Gastroesophageal sphincter (tissue), 4 donors: ENCODE data around the gene CTDSP1. TPM values are rescaled to one million over a fixed set of nuclear protein-coding genes. Genes with fewer than 3 reads are reported as not detected.

Experiments
- ATAC-seq: fragments of 150-250 bp; one replicate; pipeline ENCODE4 v1.9.1; 2016; ENCODE audit warnings: mild to moderate bottlenecking, moderate library complexity
- H3K27ac ChIP-seq, 4 donors: fragments of 200-600 bp; sonication (generic) in 3 of 4; 1 replicate in 3 of 4; 2 replicates in 1 of 4; pipeline ENCODE4 v1.5.1; 2016 to 2019
- H3K27me3 ChIP-seq: fragments of 200-600 bp; sonication (generic); one replicate; pipeline ENCODE4 v1.5.1; 2019
- H3K36me3 ChIP-seq, 2 donors: fragments of 200-600 bp; sonication (generic); one replicate each; pipeline ENCODE4 v1.5.1; 2019; ENCODE audit warnings: control low read depth in 1 of 2
- H3K4me1 ChIP-seq, 3 donors: fragments of 200-600 bp; sonication (generic); 1 replicate in 2 of 3; 2 replicates in 1 of 3; pipeline ENCODE4 v1.5.1; 2016 to 2019; ENCODE audit warnings: control low read depth in 2 of 3
- H3K4me3 ChIP-seq, 2 donors: fragments of 200-600 bp; sonication (generic); one replicate each; pipeline ENCODE4 v1.5.1; 2019; ENCODE audit warnings: mild to moderate bottlenecking in 1 of 2, moderate library complexity in 1 of 2
- H3K9me3 ChIP-seq, 3 donors: fragments of 200-600 bp; sonication (generic); one replicate each; pipeline ENCODE4 v1.5.1; 2017 to 2019; ENCODE audit warnings: control low read depth in 2 of 3
- CTCF ChIP-seq, 4 experiments: fragments of 200-600 bp in 2 of 4; fragments of 450-650 bp in 2 of 4; sonication (generic) in 1 of 4; IDR thresholded peaks; one replicate each; pipeline ENCODE4 v1.5.1; 2017 to 2019; ENCODE audit warnings: antibody characterized with exemption in 4 of 4, mild to moderate bottlenecking in 2 of 4, moderate library complexity in 2 of 4
- EP300 ChIP-seq: sonication (generic); formaldehyde crosslinking; IDR thresholded peaks from one replicate; pipeline ENCODE4 v1.6.1; 2017; ENCODE audit warnings: antibody characterized with exemption, mild to moderate bottlenecking
- POLR2A ChIP-seq, 2 donors: fragments of 450-650 bp; IDR thresholded peaks; one replicate each; pipeline ENCODE4 v1.6.1; 2017; ENCODE audit warnings: antibody characterized with exemption in 2 of 2, mild to moderate bottlenecking in 2 of 2, moderate library complexity in 1 of 2
- POLR2AphosphoS5 ChIP-seq: sonication (generic); formaldehyde crosslinking; IDR thresholded peaks from one replicate; pipeline ENCODE4 v1.6.1; 2017; ENCODE audit warnings: antibody characterized with exemption
- WGBS, 2 donors: methylation state at CpG; one replicate each; pipeline ENCODE4 v1.1.5; 2018; ENCODE audit warnings: low coverage in 1 of 2; 5-methylcytosine and 5-hydroxymethylcytosine counted together
- total RNA-seq, 4 donors: library from RNA; depleted of rRNA; stranded (reverse); fragments of >200 nt; gene quantifications; one replicate each; pipeline ENCODE4 v1.1.0, GENCODE V29; 2016

CTDSP1 gene
- total RNA-seq, 4 donors from 2014 or later: 121 to 159 (median 136) TPM

- Histone ChIP-seq H3K4me1 (peaks cover 0 to 10% (median 0%) of the 10 kb centered on the region in 3 donors), H3K9me3 (no peaks in the 10 kb centered on the region), H3K36me3 (no peaks in the 10 kb centered on the region), H3K4me3 (no peak overlapping the region), H3K27ac (no peak overlapping the region), H3K27me3 (no peaks in the 10 kb centered on the region)
- no peak for ATAC-seq
- TF ChIP-seq POLR2AphosphoS5 (no peak), POLR2A (IDR thresholded peaks at IDR 0.05) (no peak), EP300 (no peak), CTCF (IDR thresholded peaks at IDR 0.05) (no peak)
- 78% methylated on average over 1 of the region's 1 CpG; no CpG with 5 or more reads in 1 of the 2 donors for WGBS, 2 donors
Measured at GRCh38 chr2:218437969-218438368, 38.3 kb downstream of the CTDSP1 start.

- no peak for TF ChIP-seq CTCF (IDR thresholded peaks at IDR 0.05)
- TF ChIP-seq POLR2AphosphoS5: no peak
- TF ChIP-seq EP300: no peak
- no peak for TF ChIP-seq POLR2A (IDR thresholded peaks at IDR 0.05)
- peaks cover 0 to 10% (median 0%) of the 10 kb centered on the region in 3 donors for H3K4me1 ChIP-seq
- no peak overlapping the region for H3K27ac ChIP-seq
- WGBS, 2 donors: 28 to 88% methylated on average over 1 to 3 of the region's 4 CpGs
- H3K9me3 ChIP-seq: no peaks in the 10 kb centered on the region
- no peak overlapping the region for H3K4me3 ChIP-seq
- H3K27me3 ChIP-seq: no peaks in the 10 kb centered on the region
- H3K36me3 ChIP-seq: no peaks in the 10 kb centered on the region
- ATAC-seq: no peak
Measured at GRCh38 chr2:218438596-218438995, 38.9 kb downstream of the CTDSP1 start.

- Histone ChIP-seq H3K4me3 (no peak overlapping the region), H3K27ac (no peak overlapping the region), H3K9me3 (no peaks in the 10 kb centered on the region), H3K36me3 (peaks cover 0 to 53% of the 10 kb centered on the region in 2 donors), H3K4me1 (peaks cover 0 to 7% (median 0%) of the 10 kb centered on the region in 3 donors), H3K27me3 (no peaks in the 10 kb centered on the region)
- no peak for ATAC-seq
- 78 to 98% methylated on average over 2 to 6 of the region's 7 CpGs for WGBS, 2 donors
- TF ChIP-seq CTCF (IDR thresholded peaks at IDR 0.05) (no peak), POLR2A (IDR thresholded peaks at IDR 0.05) (no peak), EP300 (no peak), POLR2AphosphoS5 (no peak)
Measured at GRCh38 chr2:218444692-218445357, 45.2 kb downstream of the CTDSP1 start.

- Histone ChIP-seq H3K27ac (no peak overlapping the region), H3K36me3 (peaks cover 0 to 61% of the 10 kb centered on the region in 2 donors)
Measured at GRCh38 chr2:218445602-218446001, 45.9 kb downstream of the CTDSP1 start.

More at GRCh38 chr2:218445602-218446001, 45.9 kb downstream of the CTDSP1 start:
- no peak overlapping the region for H3K4me3 ChIP-seq
- peaks cover 0 to 7% (median 0%) of the 10 kb centered on the region in 3 donors for H3K4me1 ChIP-seq
- H3K9me3 ChIP-seq: no peaks in the 10 kb centered on the region
- TF ChIP-seq EP300 (no peak), CTCF (IDR thresholded peaks at IDR 0.05) (no peak), POLR2A (IDR thresholded peaks at IDR 0.05) (no peak), POLR2AphosphoS5 (no peak)
- ATAC-seq: no peak
- no peaks in the 10 kb centered on the region for H3K27me3 ChIP-seq
